Measurements from ENCODE around the gene TSPAN9. TPM values are rescaled to one million over a fixed set of nuclear protein-coding genes. Genes with fewer than 3 reads are reported as not detected.
A peak's percentile ranks its signal among the peaks of the same experiment; 100 is the strongest.

The TSPAN9 gene
- total RNA-seq, 1 experiment from 2014 or later: 18.8 TPM

DNA sequence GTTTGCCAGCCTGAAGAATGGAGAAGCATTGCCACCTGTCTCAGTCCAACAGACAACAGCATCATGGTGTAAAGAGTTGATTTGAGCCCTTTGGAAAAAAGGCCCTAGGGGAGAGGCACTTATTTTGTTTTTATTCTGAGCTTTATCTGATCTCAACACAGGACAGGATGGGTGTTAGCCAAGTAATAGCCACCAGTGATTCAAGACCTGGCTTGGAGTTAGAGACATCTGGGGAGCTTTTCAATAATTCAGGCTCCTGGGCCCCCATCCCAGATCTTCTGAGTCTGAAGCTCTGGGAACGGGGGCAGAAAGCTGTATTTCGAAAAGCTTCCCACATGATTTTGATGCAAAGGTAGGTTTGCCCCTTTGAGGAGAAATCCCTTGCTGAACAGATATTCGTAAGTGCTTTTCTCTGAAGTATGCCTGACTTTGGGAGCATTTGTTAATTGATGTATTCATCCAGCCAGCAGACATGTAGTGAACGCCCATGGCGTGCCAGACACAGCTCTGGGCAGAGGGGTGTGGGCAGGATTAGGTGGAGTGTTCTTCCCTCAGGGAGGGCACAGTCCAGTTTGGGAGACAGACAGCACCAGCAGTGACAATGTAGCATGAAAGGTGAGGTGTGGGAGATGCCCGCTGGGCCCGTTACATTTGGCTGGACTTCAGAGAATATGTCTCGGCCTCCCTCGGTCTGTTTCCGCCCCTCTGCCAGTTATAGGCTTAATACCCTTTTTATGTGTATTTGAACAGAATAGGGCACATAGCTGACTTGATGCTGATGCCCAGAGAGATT lies 72.5 kb downstream of the TSPAN9 start:
- in situ Hi-C loops (cut with HindIII; ENCODE audit: low sequenced_read_pairs): no loop called here
- DNase-seq (ENCODE audit: low spot score): no peak

GRCh38 chr12:3150308-3150670 lies 73.1 kb downstream of the TSPAN9 start:
- DNase-seq (ENCODE audit: low spot score): no peak
- in situ Hi-C loops (cut with HindIII; ENCODE audit: low sequenced_read_pairs): no loop called here

DNA sequence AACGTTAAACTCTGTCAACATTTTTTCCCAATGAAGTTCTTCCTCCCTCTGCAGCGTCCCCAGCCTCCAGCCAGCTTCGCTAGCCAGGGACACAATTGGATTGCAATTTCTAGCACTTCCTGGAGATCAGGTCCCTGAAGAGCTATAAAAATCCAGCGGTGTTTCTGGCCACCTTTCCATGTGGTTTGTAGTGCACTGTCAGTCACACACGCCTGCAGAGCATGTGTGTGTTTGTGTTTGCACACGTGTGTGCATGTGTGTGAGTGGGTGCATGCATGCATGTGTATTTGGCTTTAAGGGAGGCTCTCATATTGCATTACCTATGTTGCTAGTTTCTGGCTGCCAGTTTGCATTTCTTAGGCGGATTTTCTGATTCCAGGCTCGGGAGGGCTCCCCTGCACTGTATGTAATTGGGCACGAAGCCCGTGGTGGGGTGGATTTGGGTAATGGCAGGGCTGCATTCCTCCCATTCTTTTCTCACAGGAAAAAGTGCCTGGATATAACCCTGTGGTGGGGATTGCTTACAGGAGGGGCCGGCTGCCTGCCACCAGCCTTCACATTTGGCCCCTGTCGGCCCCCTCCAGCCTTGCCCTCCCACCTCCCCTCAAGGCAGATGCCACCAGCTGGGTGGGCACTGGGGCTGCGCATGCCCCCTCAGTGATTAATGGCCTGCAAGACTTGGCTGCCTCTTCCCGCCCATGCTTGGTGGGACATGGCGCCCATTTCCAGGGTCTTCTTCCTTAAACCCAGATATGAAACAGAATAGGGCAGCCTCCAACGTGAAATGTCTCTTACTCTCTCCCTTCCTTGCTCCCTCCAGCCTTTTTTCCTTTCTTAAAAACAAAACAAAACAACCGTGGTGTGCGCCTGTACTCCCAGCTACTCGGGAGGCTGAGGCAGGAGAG lies 74.0 kb downstream of the TSPAN9 start:
- in situ Hi-C loops (cut with HindIII; ENCODE audit: low sequenced_read_pairs): no loop called here
- no peak for DNase-seq (ENCODE audit: low spot score)

DNA sequence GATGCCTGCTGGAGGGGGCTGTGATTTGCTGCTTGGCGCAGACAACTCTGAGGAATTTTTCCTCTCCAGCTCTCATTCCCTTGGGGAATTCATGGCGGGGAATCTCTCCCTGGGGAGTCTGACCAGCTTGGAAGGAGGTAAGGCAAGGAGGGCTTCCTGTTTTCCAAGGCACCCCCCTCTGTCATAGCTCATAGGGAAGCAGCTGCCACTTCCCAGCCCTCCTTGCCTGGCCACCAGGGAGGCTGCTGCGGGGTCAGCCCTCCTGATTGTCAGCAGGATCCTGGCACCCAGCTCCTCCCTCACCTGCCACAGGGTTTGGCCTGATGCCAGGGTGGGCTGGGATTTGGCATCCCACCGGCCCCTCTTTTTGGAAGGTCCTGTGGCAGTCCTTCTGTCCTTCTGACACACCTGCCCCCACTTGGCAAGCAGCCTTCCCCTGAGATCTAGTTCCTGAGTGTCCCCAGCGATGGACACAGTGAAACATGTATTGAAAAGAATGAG lies 74.9 kb downstream of the TSPAN9 start:
- in situ Hi-C loops (cut with HindIII; ENCODE audit: low sequenced_read_pairs): no loop called here
- DNase-seq (ENCODE audit: low spot score): no peak

- no peak for DNase-seq (ENCODE audit: low spot score)
- in situ Hi-C loops (cut with HindIII; ENCODE audit: low sequenced_read_pairs): no loop called here
Observed at GRCh38 chr12:3152892-3153291, 75.7 kb downstream of the TSPAN9 start.

GRCh38 chr12:3154006-3154405 lies 76.8 kb downstream of the TSPAN9 start:
- in situ Hi-C loops (cut with HindIII; ENCODE audit: low sequenced_read_pairs): no loop called here
- DNase-seq (ENCODE audit: low spot score): peak; percentile 84

DNA sequence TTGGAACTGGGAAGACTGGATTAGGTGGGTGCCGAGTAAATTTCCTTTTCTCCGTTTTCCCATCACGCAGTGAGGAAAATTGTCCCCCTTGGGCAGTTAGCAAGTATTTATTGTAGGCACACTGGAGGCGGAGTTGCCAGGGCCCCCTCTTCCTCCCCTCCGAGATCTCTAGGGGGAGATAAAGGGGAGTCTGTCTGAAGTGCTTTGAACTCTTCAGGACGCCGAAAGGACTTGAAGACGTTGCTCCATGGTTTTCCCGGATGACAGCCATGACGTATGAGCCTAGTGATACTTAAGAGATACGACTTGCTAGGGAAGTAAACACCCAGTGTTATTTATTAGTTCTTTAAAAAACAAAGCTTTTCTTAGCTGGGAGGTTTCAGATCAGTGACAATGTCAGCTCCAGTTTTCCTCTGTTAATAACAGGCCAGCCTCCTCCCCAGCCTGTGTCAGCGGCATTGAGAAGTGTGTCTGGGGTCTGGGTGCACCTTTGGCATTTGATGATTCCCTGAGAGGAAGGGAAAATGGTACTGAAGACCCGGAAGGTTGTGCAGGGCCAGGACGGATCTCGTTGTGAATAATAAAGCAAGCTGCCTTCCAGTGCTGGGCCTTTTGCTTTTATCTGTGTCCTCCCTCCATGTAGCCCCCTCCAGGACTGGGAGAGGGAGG lies 78.7 kb downstream of the TSPAN9 start:
- DNase-seq (ENCODE audit: low spot score): no peak

GRCh38 chr12:3157581-3158323 lies 80.6 kb downstream of the TSPAN9 start:
- in situ Hi-C loops (cut with HindIII; ENCODE audit: low sequenced_read_pairs): no loop called here
- no peak for DNase-seq (ENCODE audit: low spot score)

More for the DNA sequence above, 78.7 kb downstream of the TSPAN9 start:
- in situ Hi-C loops (cut with HindIII; ENCODE audit: low sequenced_read_pairs): no loop called here

- no peak for DNase-seq (ENCODE audit: low spot score)
- in situ Hi-C loops (cut with HindIII; ENCODE audit: low sequenced_read_pairs): no loop called here
Observed at GRCh38 chr12:3158851-3159465, 81.8 kb downstream of the TSPAN9 start.

- no peak for DNase-seq (ENCODE audit: low spot score)
- in situ Hi-C loops (cut with HindIII; ENCODE audit: low sequenced_read_pairs): no loop called here
Observed at GRCh38 chr12:3160081-3160480, 82.9 kb downstream of the TSPAN9 start.

DNA sequence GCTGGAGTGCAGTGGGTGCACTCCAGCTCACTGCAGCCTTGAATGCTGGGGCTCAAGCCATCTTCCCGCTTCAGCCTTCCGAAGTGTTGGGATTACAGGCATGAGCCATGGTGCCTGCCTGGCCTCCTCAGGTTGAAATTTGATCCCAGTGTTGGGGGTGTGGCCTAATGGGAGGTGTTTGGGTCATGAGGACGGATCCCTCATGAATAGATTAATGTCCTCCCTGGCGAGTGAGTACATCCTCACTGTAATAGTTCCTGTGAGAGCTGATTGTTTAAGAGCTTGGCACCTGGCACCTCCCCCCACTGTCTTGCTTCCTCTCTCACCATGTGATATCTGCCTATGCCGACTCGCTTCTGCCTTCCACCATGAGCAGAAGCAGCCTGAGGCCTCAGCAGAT lies 84.7 kb downstream of the TSPAN9 start:
- in situ Hi-C loops (cut with HindIII; ENCODE audit: low sequenced_read_pairs): no loop called here

GRCh38 chr12:3164454-3165077 lies 87.4 kb downstream of the TSPAN9 start:
- peak; percentile 84 for DNase-seq (ENCODE audit: low spot score)
- in situ Hi-C loops (cut with HindIII; ENCODE audit: low sequenced_read_pairs): no loop called here

More for the DNA sequence above, 84.7 kb downstream of the TSPAN9 start:
- DNase-seq (ENCODE audit: low spot score): no peak

- in situ Hi-C loops (cut with HindIII; ENCODE audit: low sequenced_read_pairs): no loop called here
- no peak for DNase-seq (ENCODE audit: low spot score)
Observed at GRCh38 chr12:3165078-3165980, 88.2 kb downstream of the TSPAN9 start.

DNA sequence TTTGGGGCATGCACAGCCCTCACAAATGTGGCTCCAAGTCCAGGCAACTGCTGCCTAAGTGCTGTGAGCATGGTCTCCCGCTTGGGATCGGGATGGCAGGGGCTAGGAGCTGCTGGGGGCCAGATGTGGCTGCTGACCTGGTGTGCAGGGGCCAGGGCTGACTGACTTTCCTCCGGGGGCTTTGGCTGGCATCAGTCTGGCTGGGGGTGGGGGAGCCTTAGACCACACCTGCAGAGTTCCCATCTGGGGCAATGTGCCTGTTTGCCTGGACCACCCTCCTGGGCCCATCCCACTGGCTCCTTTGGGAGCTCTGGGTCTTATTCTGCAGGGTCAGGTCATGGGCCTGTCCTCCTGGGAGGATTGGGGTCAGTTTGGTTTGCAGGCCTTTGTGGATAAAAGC lies 90.5 kb downstream of the TSPAN9 start:
- no peak for DNase-seq (ENCODE audit: low spot score)
- in situ Hi-C loops (cut with HindIII; ENCODE audit: low sequenced_read_pairs): no loop called here

- in situ Hi-C loops (cut with HindIII; ENCODE audit: low sequenced_read_pairs): no loop called here
- peak; percentile 92 for DNase-seq (ENCODE audit: low spot score)
Observed at GRCh38 chr12:3168223-3169221, 91.3 kb downstream of the TSPAN9 start.

Measured in G401 (cell line).